ENCODE results near the gene CHAC2.

DNA sequence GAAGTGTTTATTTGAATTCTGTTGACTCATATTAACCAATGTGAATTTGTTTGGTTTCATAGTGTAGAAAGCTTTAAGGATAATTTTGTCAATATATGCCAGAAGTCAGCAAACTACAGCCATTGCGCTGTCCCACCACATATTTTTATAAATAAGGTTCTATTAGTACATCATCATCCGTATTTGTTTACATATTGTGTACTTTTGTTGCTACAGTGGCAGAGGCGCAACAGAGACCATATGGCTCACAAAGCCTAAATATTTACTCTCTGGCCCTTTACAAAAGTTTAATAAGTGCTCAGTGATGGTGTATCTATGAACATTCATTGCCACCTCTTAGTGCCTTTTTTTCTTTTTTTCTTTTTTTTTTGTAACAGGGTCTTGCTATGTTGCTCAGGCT is 25.7 kb downstream of the CHAC2 start:
- TF ChIP-seq, protein P1, sequence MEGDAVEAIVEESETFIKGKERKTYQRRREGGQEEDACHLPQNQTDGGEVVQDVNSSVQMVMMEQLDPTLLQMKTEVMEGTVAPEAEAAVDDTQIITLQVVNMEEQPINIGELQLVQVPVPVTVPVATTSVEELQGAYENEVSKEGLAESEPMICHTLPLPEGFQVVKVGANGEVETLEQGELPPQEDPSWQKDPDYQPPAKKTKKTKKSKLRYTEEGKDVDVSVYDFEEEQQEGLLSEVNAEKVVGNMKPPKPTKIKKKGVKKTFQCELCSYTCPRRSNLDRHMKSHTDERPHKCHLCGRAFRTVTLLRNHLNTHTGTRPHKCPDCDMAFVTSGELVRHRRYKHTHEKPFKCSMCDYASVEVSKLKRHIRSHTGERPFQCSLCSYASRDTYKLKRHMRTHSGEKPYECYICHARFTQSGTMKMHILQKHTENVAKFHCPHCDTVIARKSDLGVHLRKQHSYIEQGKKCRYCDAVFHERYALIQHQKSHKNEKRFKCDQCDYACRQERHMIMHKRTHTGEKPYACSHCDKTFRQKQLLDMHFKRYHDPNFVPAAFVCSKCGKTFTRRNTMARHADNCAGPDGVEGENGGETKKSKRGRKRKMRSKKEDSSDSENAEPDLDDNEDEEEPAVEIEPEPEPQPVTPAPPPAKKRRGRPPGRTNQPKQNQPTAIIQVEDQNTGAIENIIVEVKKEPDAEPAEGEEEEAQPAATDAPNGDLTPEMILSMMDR (IDR thresholded peaks at IDR 0.05 in 8 of 11, conservative IDR thresholded peaks at IDR 0.05 in 3 of 11): no peak
- TF ChIP-seq POLR2A (IDR thresholded peaks at IDR 0.05): no peak
